Left ventricle myocardium inferior (tissue), 1 donor: ENCODE results near the gene THEM5. TPM values are rescaled to one million over a fixed set of nuclear protein-coding genes. Genes with fewer than 3 reads are reported as not detected.

ENCODE experiments used
- DNase-seq: peaks from one replicate; pipeline ENCODE4 v3.0.0-alpha.2; 2020
- H3K27ac ChIP-seq: fragments of 200-600 bp; replicated peaks from 2 replicates; pipeline ENCODE4 v1.8.0; 2021
- H3K27me3 ChIP-seq: fragments of 200-600 bp; 2 replicates; pipeline ENCODE4 v1.8.0; 2021; ENCODE audit warnings: low read depth
- H3K36me3 ChIP-seq: fragments of 200-600 bp; 2 replicates; pipeline ENCODE4 v1.8.0; 2021
- H3K4me1 ChIP-seq: fragments of 200-600 bp; 2 replicates; pipeline ENCODE4 v1.8.0; 2021
- H3K4me3 ChIP-seq: fragments of 200-600 bp; 2 replicates; pipeline ENCODE4 v1.8.0; 2021; ENCODE audit warnings: mild to moderate bottlenecking, moderate library complexity
- H3K9me3 ChIP-seq: fragments of 200-600 bp; replicated peaks from 2 replicates; pipeline ENCODE4 v1.8.0; 2021
- intact Hi-C: fragments of 100-400 bp; cut with micrococcal nuclease; formaldehyde crosslinking; loops from one replicate; pipeline ENCODE4 v1.11.0; 2022
- total RNA-seq: library from RNA; stranded (reverse); fragmentation: NEBNext Ultra II Directional; extraction: Animal tissue kit (Norgen Biotek cat#: 25700); gene quantifications from one replicate; pipeline ENCODE4 v1.2.1, GENCODE V29; 2021
- TF ChIP-seq, protein P1 (sequence below): fragments of 200-600 bp; IDR thresholded peaks from 2 replicates; pipeline ENCODE4 v1.8.0; 2021; ENCODE audit warnings: antibody characterized with exemption, mild to moderate bottlenecking, borderline replicate concordance
- donor health status: DM: no; HTN: yes; CAD: no; lungs with severe emphysema.

The THEM5 gene
- total RNA-seq, 1 donor from 2014 or later, result not detected

DNA sequence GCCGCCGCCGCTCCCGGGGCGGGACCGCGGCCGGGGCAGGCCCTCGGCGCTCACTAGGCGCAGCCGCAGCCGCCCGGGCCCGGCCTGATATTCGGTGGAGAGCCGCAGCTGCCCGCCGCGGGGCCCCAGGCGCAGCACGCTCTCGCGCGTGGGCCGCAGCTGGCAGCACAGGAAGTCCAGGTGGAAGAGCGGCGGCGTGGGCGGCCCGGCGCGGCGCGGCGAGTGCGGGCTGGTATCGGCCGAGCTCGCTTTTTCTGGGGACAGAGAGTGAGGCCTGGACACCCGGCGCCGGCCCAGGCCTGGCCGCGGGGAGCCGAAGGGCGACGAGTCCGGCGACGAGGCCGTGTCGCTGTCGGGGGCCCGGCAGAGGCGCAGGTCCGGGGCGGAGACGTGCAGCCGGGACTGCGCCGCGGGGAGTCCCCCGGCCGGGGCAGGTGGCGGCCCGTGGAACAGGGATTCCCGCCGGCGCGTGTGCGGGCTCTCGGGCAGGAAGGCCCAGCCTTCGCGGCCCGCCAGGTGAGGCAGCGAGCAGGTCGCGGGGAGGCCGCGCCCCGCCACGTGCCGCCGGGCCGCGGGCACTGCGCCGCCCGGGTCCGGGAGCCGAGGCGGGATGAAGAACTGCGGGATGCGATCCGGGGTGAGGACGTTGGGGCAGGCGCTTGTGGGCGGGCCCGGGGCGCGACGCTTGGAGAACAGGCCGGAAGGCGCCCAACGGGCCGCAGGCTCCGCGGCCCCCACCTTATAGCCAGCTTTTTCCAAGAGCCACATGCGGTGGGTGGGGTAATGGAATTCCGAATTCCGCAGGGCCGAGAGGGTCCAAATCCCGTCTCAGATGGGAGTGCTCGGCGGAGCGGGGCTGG is 15.1 kb downstream of the THEM5 start:
- Histone ChIP-seq H3K4me3 (peak overlapping the region; percentile 68), H3K36me3 (no peaks in the 10 kb centered on the region), H3K27ac (no peak overlapping the region), H3K9me3 (no peaks in the 10 kb centered on the region), H3K27me3 (peaks cover 62% of the 10 kb centered on the region), H3K4me1 (peaks cover 28% of the 10 kb centered on the region)
- no peak for DNase-seq
- TF ChIP-seq, protein P1, sequence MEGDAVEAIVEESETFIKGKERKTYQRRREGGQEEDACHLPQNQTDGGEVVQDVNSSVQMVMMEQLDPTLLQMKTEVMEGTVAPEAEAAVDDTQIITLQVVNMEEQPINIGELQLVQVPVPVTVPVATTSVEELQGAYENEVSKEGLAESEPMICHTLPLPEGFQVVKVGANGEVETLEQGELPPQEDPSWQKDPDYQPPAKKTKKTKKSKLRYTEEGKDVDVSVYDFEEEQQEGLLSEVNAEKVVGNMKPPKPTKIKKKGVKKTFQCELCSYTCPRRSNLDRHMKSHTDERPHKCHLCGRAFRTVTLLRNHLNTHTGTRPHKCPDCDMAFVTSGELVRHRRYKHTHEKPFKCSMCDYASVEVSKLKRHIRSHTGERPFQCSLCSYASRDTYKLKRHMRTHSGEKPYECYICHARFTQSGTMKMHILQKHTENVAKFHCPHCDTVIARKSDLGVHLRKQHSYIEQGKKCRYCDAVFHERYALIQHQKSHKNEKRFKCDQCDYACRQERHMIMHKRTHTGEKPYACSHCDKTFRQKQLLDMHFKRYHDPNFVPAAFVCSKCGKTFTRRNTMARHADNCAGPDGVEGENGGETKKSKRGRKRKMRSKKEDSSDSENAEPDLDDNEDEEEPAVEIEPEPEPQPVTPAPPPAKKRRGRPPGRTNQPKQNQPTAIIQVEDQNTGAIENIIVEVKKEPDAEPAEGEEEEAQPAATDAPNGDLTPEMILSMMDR, result no peak
- intact Hi-C loops, result no loop called here

DNA sequence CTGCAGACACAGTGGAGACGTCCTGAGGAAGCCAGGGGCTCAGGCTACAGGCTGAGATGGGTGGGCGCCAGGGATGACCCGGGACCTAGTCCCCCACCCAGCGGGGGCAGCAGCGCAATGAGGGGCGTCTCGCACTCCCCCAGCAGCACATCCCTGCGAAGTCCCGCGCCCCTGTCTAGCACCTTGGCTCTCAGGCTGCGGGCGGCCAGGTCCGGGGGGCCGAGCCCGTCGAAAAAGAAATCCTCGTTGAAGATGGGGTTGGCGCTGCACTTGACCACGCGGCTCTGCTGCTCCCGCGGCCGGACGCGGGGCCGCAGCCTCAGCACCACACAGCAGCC is 15.7 kb downstream of the THEM5 start:
- intact Hi-C loops, result no loop called here
- peaks cover 62% of the 10 kb centered on the region for H3K27me3 ChIP-seq
- H3K36me3 ChIP-seq, result no peaks in the 10 kb centered on the region
- no peaks in the 10 kb centered on the region for H3K9me3 ChIP-seq
- no peak for DNase-seq
- TF ChIP-seq, protein P1, result no peak
- peak overlapping the region; percentile 68 for H3K4me3 ChIP-seq
- H3K4me1 ChIP-seq, result peaks cover 34% of the 10 kb centered on the region
- no peak overlapping the region for H3K27ac ChIP-seq

DNA sequence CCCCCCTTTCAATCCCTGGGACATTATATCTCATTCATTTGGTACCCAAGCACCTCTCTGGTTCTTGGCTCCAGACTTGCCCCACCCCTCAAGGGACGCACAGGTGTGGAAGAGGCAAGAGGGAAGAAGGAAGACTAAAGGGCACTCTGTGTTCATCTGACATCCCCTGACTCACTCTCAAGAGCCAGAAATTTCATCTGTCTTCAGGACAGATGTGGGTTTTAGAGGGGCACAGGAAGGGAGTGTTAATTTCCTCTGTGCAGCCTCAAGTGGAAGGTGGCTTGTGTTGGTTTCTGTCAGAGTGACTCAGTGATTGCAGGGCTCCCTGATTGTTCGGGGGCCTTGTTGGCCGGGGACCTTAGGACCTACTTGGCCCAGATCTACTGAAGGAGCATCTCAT is 16.3 kb downstream of the THEM5 start:
- no peak overlapping the region for H3K27ac ChIP-seq
- H3K4me1 ChIP-seq, result peaks cover 39% of the 10 kb centered on the region
- H3K9me3 ChIP-seq, result no peaks in the 10 kb centered on the region
- no peaks in the 10 kb centered on the region for H3K36me3 ChIP-seq
- H3K4me3 ChIP-seq, result no peak overlapping the region
- intact Hi-C loops, result no loop called here
- TF ChIP-seq, protein P1, result no peak
- H3K27me3 ChIP-seq, result peaks cover 55% of the 10 kb centered on the region
- DNase-seq, result no peak

DNA sequence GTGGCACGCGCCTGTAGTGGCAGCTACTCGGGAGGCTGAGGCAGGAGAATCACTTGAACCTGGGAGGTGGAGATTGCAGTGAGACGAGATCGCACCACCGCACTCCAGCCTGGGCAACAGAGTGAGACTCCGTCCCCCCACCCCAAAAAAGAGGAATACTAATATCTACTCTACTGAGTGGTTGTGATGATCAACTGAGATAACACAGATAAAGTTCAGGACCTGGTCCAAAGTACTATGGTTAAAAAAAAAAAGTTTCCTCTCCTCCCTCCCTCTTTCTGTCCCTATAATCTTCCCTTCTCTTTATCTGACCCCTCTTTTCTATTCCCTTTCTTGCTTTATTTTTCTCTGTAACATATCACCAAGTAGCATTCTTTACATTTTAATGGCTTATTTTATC is 17.9 kb downstream of the THEM5 start:
- Histone ChIP-seq H3K9me3 (no peaks in the 10 kb centered on the region), H3K27me3 (peaks cover 39% of the 10 kb centered on the region), H3K4me3 (no peak overlapping the region), H3K4me1 (peaks cover 44% of the 10 kb centered on the region), H3K27ac (no peak overlapping the region), H3K36me3 (no peaks in the 10 kb centered on the region)
- TF ChIP-seq, protein P1, result no peak
- no peak for DNase-seq
- intact Hi-C loops, result no loop called here

DNA sequence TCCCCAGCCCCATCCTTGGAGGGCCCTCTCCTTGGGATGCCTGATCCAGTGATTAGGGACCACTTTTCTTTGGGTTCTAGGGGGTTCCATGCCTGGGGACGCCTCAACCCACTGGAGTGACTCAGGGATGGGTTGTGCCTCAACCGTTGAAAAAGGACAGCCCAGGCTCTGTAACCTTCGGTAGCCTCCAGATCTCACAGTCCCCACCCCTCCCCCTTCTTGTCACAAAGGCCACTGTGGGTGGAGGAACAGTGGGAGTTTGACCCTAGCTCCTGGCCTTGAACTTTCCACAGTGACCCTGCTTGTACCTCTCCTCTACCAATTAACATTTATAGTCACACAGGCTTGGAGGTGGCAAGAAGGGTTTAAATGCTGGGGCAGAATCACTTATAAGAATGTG is 19.3 kb downstream of the THEM5 start:
- H3K4me1 ChIP-seq, result peaks cover 43% of the 10 kb centered on the region
- no peaks in the 10 kb centered on the region for H3K9me3 ChIP-seq
- intact Hi-C loops, result no loop called here
- no peak overlapping the region for H3K4me3 ChIP-seq
- no peaks in the 10 kb centered on the region for H3K36me3 ChIP-seq
- H3K27me3 ChIP-seq, result peaks cover 26% of the 10 kb centered on the region
- no peak for DNase-seq
- TF ChIP-seq, protein P1, result no peak
- no peak overlapping the region for H3K27ac ChIP-seq
